ENCODE data around the gene PURA.

PURA gene

GRCh38 chr5:140159014-140159927 lies 45.4 kb downstream of the PURA start:
- no peak for DNase-seq (ENCODE audit: low read depth)

- no peak for DNase-seq (ENCODE audit: low read depth)
Observed at GRCh38 chr5:140162275-140162674, 48.4 kb downstream of the PURA start.

- no peak for DNase-seq (ENCODE audit: low read depth)
Observed at GRCh38 chr5:140162781-140163180, 48.9 kb downstream of the PURA start.

GRCh38 chr5:140165101-140165922 lies 51.4 kb downstream of the PURA start:
- no peak for DNase-seq (ENCODE audit: low read depth)

- DNase-seq (ENCODE audit: low read depth) = no peak
Observed at GRCh38 chr5:140165923-140166270, 52.0 kb downstream of the PURA start.

- DNase-seq (ENCODE audit: low read depth) = no peak
Observed at GRCh38 chr5:140166911-140167310, 53.0 kb downstream of the PURA start.

- no peak for DNase-seq (ENCODE audit: low read depth)
Observed at GRCh38 chr5:140168371-140168770, 54.5 kb downstream of the PURA start.

GRCh38 chr5:140169410-140169809 lies 55.5 kb downstream of the PURA start:
- no peak for DNase-seq (ENCODE audit: low read depth)

- no peak for DNase-seq (ENCODE audit: low read depth)
Observed at GRCh38 chr5:140172483-140172882, 58.6 kb downstream of the PURA start.

GRCh38 chr5:140174014-140174413 lies 60.1 kb downstream of the PURA start:
- DNase-seq (ENCODE audit: low read depth) = no peak

GRCh38 chr5:140174465-140175366 lies 60.8 kb downstream of the PURA start, which contains the start of gene CYSTM1:
CYSTM1 (plus strand) TSS chr5:140175188; CDS start chr5:140194466, 19,278 bp downstream.
- DNase-seq (ENCODE audit: low read depth) = peak; percentile 88
